Hematopoietic multipotent progenitor cell treated with erythropoietin and hydrocortisone succinate and interleukin-3 and kit ligand, for 6 days (in vitro differentiated cells): Measurements from ENCODE around the gene HAGHL.
"Not testable (repeated sequence)": the region's sequence is repeated elsewhere in the genome, so short reads cannot be mapped to it uniquely, and the experiment has no call there.

Source experiments
- DNase-seq: peaks from one replicate; pipeline ENCODE4 v3.0.0-alpha.2; 2015

Gene HAGHL

GRCh38 chr16:760545-761343 is 33.8 kb downstream of the HAGHL start, which contains the start of gene MSLN:
MSLN (plus strand) TSS chr16:760734; CDS start chr16:762681, 1,947 bp downstream.
- no peak for DNase-seq

- DNase-seq = no peak
Measured at GRCh38 chr16:761625-762513, 35.0 kb downstream of the HAGHL start.

GRCh38 chr16:762595-763268 is 35.8 kb downstream of the HAGHL start:
- DNase-seq = no peak

- DNase-seq = no peak
Measured at GRCh38 chr16:763369-764183, 36.7 kb downstream of the HAGHL start.

- DNase-seq = no peak
Measured at GRCh38 chr16:764184-764750, 37.4 kb downstream of the HAGHL start.

- DNase-seq = no peak
Measured at GRCh38 chr16:764848-765487, 38.1 kb downstream of the HAGHL start.

- no peak for DNase-seq
Measured at GRCh38 chr16:765488-765865, 38.6 kb downstream of the HAGHL start.

GRCh38 chr16:766008-766819 is 39.3 kb downstream of the HAGHL start:
- DNase-seq = no peak

GRCh38 chr16:766820-767640 is 40.1 kb downstream of the HAGHL start:
- DNase-seq = no peak

- DNase-seq = no peak
Measured at GRCh38 chr16:767743-768235, 40.9 kb downstream of the HAGHL start.

GRCh38 chr16:768428-768827 is 41.5 kb downstream of the HAGHL start:
- no peak for DNase-seq

GRCh38 chr16:769184-769784 is 42.4 kb downstream of the HAGHL start:
- DNase-seq = no peak

GRCh38 chr16:769934-770333 is 43.0 kb downstream of the HAGHL start:
- no peak for DNase-seq

GRCh38 chr16:770411-770810 is 43.5 kb downstream of the HAGHL start:
- DNase-seq = no peak

- DNase-seq = no peak
Measured at GRCh38 chr16:772959-773358, 46.1 kb downstream of the HAGHL start.

GRCh38 chr16:774086-775001 is 47.4 kb downstream of the HAGHL start:
- DNase-seq = no peak

- DNase-seq = no peak
Measured at GRCh38 chr16:775236-775796, 48.4 kb downstream of the HAGHL start.

GRCh38 chr16:776298-776697 is 49.4 kb downstream of the HAGHL start:
- DNase-seq = not testable (repeated sequence)
